ENCODE results near the gene SLC1A7. TPM values are rescaled to one million over a fixed set of nuclear protein-coding genes. Genes with fewer than 3 reads are reported as not detected.

Gene SLC1A7
- total RNA-seq, 1 donor from 2014 or later, result not detected

DNA sequence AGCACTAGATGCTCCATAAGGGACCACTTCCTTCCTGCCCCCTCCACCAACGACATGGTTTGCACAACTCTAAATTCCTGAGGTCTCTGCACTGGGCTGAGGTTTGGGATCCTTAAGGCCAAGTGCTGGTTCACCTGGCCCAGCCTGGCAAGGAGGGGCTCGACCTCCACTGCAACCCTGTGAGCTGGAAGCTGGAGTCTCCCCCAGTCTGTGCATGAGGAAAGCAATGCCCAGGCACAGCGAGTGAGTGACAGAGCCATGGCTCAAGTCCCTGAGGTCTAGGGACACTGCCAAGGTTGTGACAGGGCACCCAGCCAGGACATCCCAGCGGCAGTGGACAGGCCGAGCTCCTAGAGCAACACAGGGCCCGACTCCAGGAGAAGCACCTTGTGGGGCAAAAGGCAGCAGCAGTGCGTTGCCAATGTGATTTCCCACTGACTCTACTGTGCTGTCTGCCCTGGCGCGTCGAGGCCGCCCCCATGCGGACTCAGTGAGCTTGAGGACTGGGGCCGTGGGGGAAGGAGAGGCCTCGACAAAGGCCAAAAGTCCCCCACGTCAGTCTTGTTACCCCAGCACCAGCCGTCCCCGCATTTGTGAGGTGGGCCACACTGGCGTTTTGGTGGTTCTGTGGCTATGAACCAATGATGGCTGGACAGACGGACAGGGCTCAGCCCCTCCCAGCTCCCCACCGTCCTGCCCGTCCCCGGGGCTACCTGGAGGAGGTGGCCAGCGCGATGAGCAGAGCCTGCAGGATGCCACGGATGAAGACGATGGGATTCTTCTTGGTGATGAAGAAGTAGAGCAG is 50.4 kb downstream of the SLC1A7 start:
- no peak for DNase-seq (ENCODE audit: low read depth, low spot score)

DNA sequence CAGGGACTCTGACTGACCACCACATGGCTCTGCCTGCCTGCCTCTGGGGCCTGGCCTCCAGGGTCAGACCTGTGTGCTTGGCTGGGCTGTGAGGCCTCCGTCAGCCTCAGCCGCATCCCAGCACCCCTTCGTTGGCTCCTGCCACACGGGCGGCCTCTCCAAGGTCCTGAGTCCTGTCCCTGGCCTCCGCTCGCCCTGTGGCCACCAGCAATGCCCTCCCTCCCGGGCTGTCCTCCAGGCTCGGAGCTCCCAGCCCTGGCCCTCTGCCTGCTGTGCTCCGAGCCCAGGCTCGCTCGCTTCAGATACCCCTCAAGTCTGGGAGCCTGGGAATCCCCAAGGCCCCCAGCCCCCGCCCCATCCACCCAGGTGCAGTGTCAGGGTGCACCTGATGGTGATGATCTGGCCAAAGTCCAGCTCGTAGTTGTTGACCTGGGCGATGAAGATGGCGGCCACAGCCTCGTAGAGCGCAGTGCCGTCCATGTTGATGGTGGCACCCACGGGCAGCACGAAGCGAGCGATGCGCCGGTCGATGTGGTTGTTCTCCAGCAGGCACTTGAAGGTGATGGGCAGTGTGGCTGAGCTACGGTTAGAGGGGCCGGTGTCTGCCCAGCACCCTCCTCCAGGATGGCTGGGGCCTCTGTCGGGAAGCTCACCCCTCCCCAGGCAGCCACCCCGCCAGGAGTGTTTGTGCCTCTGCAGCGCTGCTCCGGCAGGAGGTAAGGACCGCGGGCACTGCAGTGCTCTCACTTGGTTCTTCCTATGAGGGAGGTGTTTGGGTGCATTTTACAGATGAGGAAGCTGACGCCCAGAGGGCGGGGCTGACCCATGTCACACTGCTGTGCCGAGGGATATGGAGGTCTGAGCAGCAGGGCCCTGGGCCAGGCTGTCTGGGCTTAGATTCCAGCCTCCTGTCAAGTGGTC is 52.0 kb downstream of the SLC1A7 start:
- DNase-seq (ENCODE audit: low read depth, low spot score), result no peak

DNA sequence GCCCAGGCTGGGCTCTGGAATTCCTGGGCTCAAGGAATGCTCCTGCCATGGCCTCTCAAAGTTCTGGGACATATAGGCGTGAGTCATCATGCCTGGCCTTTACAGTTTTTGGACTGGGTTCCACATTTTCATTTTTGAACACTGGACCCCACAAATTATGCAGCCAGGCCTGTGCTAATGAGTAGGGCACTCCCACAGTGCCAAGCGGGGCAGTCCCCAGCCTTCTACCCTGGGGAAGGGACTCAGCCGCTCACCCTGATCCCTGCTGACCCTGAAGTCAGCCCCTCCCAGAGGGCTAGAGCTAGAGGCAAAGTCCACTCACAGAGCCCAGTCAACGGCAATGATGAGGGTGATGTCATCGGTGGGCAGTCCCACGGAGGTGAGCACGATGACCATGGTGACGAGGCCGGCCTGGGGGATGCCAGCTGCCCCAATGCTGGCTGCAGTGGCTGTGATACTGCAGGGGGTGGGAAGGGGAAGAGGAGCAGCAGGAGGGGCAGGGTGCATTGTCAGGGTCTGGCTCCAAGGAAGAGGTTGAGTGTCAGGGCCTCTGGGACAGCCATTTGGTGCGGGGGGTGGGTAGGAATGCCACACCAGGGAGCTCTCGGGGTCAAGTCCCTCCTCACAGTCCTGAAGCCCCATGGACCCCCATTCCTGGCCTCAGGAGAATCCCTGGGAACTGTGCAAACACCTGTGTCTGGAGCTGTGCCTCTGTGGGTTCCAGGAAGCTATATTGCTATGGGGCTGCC is 52.8 kb downstream of the SLC1A7 start:
- no peak for DNase-seq (ENCODE audit: low read depth, low spot score)

DNA sequence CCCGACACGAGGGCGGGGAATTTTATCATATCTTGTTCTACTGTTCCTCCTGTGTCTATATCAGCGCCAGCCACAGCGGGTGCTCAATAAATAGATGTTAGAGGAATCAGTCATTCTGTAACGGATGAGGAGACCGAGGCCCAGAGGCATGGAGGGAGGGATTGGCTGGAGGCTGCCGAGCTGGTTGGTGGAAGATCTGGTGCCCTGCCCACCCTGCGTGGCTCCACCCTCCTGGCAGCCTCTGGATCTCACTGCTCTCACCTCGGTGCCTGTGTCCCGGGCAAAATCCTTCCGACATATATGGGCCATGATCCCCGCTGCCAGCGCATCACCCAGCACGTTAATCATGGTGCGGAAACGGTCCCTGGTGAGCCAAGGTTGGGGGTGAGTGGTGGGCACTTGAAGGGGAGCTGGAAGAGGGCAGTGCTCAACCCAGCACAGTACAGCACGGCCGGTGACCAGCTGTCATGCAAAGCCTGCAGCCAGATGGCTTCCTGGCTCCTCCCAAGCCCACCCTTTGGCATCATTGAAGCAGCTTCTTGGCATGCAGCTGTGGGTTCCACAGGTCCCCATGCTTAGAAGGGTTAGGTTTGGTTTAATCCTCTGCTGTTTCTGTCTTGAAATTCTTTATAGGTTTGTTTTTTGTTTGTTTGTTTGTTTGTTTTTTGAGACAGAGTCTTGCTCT is 53.7 kb downstream of the SLC1A7 start:
- DNase-seq (ENCODE audit: low read depth, low spot score), result no peak

DNA sequence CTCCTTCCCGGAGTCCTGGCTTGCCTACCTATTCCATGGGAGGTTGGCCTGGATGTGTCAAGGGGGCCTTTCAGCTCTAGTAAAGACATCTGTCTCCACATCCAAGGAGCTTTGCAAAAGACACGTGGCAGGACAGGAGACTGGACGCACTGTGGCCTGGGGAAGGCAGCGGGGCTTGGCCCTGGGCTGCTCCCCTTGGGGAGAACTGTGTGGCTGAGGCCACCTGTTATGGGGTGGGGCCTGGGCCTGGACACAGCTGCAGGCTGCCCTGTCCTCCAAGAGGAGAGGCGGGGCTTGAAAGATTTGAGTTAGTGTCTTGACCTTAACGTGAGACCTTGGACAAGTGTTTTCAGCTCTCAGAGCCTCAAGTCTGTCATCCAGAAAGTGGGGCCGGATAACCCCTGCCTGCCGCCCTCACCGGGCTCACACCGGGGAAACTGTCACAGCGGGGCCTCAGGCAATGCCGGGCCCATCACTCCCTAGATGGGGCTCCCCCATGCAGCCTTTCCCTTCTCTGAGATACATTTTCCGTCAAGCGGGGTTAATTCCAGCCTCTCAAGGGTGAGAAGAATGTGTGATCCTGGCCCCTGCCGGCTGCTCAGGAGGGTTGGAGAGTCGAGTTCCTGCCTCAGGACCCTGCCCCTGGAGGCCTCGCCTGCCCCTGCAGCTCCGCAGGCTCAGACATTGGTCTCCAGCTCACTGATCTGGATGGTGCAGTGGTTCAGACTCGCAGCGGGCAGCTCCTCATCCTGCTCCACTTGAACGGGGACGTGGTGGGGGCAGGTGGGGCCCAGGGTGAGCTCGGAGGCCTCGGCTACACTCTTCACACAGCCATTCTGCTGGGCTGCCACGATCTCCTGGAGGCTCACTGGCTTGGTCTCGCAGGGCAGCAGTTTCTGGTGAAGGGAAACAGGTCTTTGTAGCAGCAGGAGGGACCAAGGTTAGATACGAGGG is 54.8 kb downstream of the SLC1A7 start:
- no peak for DNase-seq (ENCODE audit: low read depth, low spot score)

DNA sequence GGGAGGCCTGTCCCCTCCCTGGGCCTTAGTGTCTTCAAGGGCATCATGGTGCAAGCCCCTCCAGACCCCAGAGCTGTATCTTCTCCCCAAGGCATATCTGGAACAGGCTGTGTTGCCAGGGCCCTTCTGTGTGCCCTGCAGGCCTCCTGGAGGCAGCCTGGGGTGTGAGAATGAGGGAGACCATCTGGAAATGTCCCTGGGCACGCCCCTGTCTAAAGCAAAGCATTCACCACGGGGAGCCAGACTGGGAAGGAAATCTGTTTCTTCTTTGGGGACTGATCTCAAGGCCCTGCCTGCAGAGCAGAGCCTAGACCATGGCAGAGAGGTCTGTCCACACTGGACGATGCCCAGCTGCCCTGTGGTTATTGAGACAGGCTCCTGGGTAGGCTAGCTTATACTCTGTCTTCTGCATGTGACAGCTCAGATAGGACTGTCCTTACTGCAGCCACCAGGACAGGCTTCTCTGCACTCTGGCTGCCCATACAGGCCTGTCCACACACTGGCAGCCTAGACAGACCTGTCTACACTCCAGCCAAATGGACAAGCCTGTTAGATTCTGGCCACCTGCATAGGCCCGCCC is 55.9 kb downstream of the SLC1A7 start:
- no peak for DNase-seq (ENCODE audit: low read depth, low spot score)

DNA sequence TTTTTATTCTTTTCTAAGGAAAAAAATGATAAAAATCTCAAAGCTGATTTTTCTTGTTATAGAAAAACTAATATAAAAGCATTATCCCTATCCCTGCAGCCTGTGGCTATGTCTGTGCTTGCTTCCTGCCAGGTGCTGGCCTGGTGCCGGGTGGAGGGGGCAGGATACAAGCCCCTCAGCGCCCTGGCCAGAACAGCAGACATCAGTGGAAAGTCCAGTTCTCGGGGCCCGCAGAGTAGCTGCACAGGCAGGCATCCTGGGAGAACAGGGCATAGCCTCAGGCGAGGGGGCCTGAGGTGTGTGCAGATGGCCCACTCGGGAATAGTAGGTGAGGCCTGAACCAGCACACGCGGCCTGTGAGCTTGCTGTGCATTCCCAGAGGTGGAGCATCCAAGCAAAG is 57.0 kb downstream of the SLC1A7 start:
- no peak for DNase-seq (ENCODE audit: low read depth, low spot score)

DNA sequence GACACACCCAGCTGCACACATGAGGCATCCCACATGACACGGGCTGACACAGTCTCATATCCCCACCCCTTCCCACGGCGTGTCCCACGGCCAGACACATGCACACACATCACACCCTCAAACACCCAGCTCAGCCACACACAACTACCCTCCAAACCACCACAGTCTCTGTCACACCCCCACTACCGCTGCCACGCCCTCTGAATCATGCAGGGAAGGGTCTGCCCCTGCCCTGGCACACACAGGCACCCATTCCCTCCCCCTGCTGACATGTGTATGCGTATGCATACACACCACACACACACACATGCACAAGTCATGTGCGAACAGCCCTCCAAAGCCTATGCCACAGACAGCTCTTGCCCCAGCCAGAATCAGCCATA is 57.9 kb downstream of the SLC1A7 start:
- DNase-seq (ENCODE audit: low read depth, low spot score), result no peak

DNA sequence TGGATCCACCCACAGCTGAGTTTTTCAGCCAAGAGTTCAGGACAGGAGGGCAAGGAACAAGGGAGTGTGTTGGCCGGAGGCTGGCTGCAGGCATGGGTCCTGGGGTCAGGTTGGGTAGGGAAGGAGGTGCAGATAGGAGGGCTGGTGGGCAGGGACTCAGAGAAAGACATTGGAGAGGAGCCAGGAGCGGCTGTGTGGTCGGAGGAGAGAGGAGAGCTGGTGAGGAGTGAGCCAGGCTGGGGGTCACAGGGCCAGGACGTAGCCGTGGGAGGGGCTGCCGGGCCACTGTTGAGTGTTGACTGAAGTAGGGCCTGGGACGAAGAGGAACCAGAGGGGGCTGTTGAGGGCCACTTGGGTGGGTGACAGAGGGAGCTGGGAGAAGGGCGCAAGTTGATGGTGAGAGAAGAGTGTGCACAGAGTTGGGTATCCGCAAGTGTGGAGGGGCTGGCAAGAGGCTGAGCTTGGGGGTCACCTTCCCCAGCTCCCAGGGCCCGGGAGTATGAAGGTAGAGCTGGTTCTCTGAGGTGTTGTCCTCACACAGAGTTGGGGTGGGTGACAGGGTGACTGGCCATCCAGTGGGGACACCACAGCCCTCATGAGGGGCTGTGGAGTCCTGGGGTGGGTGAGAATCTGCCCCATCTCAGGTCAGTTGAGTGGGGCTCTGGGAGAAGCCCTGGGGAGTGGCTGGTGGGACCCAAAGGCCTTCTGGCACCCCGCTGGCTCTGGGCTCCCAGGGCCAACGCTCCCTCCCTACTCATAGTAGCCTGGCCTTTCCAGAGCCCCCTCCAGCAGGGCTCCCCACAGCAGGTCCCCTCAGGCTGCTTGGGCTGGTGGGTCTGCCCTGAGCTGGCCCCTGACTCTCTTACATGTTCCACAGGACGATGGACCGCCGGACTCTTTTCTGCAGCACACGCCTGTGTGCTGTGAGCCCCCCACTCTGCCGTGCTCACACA is 58.5 kb downstream of the SLC1A7 start:
- DNase-seq (ENCODE audit: low read depth, low spot score), result no peak

DNA sequence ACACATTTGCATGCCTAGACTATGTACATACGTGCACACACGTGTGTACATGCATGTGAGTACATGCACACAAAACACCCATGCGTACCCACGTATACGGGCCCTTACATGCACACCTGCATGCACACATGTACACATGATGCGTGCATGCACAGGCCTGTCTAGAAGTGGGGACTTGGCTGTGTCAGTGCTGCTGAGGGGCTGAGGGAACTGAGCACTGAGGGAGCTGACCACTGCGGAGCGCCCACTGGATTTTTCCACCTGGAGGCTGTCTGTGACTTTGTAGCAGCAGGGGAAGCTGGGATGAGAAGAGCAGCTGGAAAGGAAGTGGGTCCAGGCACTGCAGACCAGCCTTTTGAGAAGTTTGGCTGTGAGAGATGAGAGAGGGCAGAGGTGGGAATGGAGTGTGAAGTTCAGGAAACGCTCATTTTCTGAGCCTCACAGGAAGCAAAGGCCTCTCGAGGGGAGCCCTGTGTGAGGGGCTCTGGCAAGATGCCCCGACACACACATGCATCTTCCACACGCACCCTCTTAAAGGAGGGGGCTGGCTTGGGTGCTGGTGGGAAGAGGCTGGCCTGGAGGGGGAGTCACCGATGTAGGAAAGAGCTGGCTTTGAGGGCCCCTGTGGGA is 59.5 kb downstream of the SLC1A7 start:
- no peak for DNase-seq (ENCODE audit: low read depth, low spot score)

DNA sequence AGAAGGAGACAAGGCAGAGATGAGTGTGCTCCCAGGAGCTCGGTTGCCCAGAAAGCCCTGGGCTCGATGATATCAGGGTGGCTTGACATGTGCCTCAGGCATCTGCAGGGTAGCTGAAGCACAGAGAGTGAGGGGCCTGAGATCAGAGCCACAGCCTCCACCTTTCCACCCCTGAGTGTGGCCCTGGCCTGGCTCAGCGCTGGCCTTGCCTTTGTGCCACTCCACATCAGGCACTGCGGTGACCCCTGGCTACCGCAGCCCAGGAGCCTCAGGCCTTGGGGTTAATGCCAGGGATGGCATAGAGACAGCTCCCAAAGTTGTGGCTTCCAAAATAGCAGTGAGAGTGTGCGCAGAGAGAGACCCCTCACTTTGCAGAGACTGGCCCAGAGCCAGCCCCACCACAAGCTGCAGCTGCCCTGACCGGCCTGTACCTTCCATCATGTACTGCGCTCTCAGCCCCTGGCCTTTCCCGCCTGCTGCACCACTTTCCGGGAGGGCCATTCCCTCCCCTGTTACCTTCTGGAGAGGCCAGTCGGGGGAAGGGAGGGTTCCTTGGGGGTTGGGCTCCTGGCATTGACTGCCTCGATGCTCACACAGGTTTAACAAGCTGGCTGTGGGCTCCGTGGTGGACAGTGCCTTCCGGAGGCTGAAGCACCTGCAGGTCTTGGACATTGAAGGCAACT is 60.9 kb downstream of the SLC1A7 start:
- no peak for DNase-seq (ENCODE audit: low read depth, low spot score)

DNA sequence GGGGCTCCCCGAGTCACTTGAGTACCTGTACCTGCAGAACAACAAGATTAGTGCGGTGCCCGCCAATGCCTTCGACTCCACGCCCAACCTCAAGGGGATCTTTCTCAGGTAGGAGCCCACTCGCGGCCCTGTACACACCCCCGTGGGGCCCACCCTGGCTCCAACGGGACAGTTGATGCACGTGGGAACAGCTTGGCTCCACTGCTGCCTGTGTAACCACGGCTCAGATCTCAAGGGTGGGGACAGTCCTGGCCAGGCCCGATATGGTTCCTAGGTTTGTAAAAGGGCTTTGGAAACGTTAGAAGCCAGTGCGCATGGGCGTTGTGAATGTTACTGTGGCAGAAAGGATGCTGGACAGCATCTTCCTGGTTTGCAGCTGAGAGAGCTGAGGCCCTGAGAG is 61.7 kb downstream of the SLC1A7 start:
- no peak for DNase-seq (ENCODE audit: low read depth, low spot score)

DNA sequence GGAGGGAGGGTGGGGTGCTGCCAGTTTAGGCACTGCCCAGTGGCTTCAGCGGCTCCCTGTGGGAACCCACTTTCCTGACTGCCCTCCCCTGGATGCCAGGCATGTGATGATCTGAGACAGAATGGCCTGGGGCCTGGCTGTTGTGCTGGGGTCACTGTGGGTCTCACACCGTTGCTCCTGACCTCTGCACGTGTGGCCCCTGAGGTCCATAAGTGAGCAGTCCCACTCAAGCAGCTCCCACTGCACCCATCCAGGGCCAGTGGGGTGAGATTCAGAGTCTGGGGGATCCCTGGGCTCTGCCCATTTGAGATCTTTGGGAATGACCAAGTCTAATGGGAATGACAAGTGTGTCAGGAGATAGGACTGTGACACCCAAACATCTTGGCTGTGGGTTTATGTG is 62.4 kb downstream of the SLC1A7 start:
- DNase-seq (ENCODE audit: low read depth, low spot score), result no peak

DNA sequence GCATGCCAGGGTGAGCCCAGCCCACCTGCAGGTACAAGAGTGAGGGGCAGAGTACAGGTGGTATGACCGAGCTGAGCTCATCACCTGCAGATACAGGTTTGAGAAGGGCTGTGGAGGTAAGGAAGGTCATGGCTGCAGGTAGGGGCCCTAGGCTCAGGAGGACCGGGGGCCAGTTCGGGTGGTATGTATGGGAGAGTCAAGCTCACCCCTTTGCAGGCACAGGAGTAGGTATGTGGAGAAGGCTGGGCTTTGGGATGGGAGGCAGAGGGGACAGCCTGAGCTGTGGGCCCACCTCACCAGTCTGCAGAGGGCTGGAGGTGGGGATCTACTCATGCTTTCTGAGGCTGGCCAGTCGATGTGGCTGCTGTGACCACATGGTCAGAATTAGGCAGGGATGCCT is 63.2 kb downstream of the SLC1A7 start:
- no peak for DNase-seq (ENCODE audit: low read depth, low spot score)

DNA sequence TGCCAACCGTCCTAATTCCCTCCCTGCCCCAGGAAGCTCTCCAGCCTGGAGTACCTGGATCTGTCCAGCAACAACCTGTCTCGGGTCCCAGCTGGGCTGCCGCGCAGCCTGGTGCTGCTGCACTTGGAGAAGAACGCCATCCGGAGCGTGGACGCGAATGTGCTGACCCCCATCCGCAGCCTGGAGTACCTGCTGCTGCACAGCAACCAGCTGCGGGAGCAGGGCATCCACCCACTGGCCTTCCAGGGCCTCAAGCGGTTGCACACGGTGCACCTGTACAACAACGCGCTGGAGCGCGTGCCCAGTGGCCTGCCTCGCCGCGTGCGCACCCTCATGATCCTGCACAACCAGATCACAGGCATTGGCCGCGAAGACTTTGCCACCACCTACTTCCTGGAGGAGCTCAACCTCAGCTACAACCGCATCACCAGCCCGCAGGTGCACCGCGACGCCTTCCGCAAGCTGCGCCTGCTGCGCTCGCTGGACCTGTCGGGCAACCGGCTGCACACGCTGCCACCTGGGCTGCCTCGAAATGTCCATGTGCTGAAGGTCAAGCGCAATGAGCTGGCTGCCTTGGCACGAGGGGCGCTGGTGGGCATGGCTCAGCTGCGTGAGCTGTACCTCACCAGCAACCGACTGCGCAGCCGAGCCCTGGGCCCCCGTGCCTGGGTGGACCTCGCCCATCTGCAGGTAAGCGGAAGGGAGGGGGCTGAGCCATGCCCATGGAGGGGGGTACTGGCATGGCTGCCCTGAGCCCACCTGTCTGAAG is 63.9 kb downstream of the SLC1A7 start:
- DNase-seq (ENCODE audit: low read depth, low spot score), result no peak

DNA sequence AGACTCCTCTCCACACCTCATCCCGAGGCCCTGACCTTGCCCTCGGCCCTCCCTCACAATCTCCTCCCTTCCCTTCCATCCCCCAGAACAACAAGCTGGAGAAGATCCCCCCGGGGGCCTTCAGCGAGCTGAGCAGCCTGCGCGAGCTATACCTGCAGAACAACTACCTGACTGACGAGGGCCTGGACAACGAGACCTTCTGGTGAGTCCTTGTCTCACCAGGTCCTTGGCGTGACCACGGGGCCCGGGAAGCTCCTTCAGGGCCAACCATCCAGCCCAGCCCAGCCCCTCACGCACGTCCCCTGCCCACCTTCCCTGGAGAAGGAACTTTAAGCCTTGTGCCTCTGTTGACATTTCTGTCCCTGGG is 64.9 kb downstream of the SLC1A7 start:
- DNase-seq (ENCODE audit: low read depth, low spot score), result no peak

Data from pulmonary artery endothelial cell (primary cell).